HepG2 (cell line): ENCODE data around the gene SMPD2. TPM values are rescaled to one million over a fixed set of nuclear protein-coding genes. Genes with fewer than 3 reads are reported as not detected.

Experiments
- ATAC-seq: fragments of 200-7000 bp; cut with Tn5 transposase; 3 replicates; pipeline ENCODE4 v1.9.1; 2020; ENCODE audit warnings: mild to moderate bottlenecking, moderate library complexity
- BruUV-seq: library from RNA; stranded (reverse); fragments of 400-500 nt; replicated peaks from 2 replicates; lab custom pipeline; 2021; lab: Mats Ljungman, UMichigan
- CTCF ChIA-PET: fragments of 300-600 bp; formaldehyde crosslinking; extraction: SDS; loops from one replicate; lab custom pipeline; 2021; ENCODE audit warnings: low total read pairs, inconsistent platforms, low intra/inter-chr PET ratio; lab: Yijun Ruan, JAX
- POLR2A ChIA-PET: fragments of 350-600 bp; sonication (Branson Sonifier 250); formaldehyde crosslinking; loops from one replicate; lab custom pipeline; 2020; ENCODE audit warnings: antibody characterized with exemption, inconsistent platforms; lab: Yijun Ruan, JAX
- DNase-seq: peaks from one replicate; pipeline ENCODE4 v3.0.0-alpha.2; 2015; ENCODE audit warnings: low spot score
- FAIRE-seq: peaks from 3 replicates; lab custom pipeline; 2011; peaks lifted over from hg19 to GRCh38; lab: Jason Lieb, UNC
- H2AFZ ChIP-seq: one replicate; pipeline ENCODE4 v1.6.1; 2011; ENCODE audit warnings: low read length, inconsistent platforms
- H3K27ac ChIP-seq: fragments of 300-600 bp; 3 replicates; pipeline ENCODE4 v1.8.0; 2011; ENCODE audit warnings: mixed run types, mild to moderate bottlenecking, mixed read lengths, low read length, inconsistent platforms; ENCODE audit not compliant: insufficient read depth; ENCODE audit errors: extremely low read length
- H3K27me3 ChIP-seq, 2 experiments: fragments of 200-600 bp in 1 of 2; 2 replicates in 1 of 2; 3 replicates in 1 of 2; pipeline versions ENCODE4 v1.6.0 to v1.8.0; 2011; ENCODE audit warnings: low read length in 2 of 2, mild to moderate bottlenecking in 2 of 2, moderate library complexity in 2 of 2, inconsistent platforms in 1 of 2; ENCODE audit not compliant: insufficient read depth in 2 of 2, control insufficient read depth in 1 of 2
- H3K36me3 ChIP-seq, 2 experiments: fragments of 200-600 bp in 1 of 2; replicated peaks in 1 of 2; 2 replicates in 1 of 2; 3 replicates in 1 of 2; pipeline versions ENCODE4 v1.5.1 to v1.8.0; 2011; ENCODE audit warnings: low read length in 2 of 2, inconsistent platforms in 1 of 2; ENCODE audit not compliant: insufficient read depth in 2 of 2, control insufficient read depth in 1 of 2
- H3K4me1 ChIP-seq: 2 replicates; pipeline ENCODE4 v1.5.1; 2012; ENCODE audit warnings: low read length, inconsistent platforms; ENCODE audit not compliant: insufficient read depth
- H3K4me2 ChIP-seq: 2 replicates; pipeline ENCODE4 v1.6.0; 2011; ENCODE audit warnings: low read depth, low read length, inconsistent platforms
- H3K4me3 ChIP-seq, 3 experiments: fragments of 200-600 bp in 1 of 3; sonication (generic), shearing (Covaris generic) in 1 of 3; replicated peaks in 1 of 3; 2 replicates each; pipeline ENCODE4 v1.5.1; 2011 to 2016; ENCODE audit warnings: low read length in 3 of 3, inconsistent platforms in 2 of 3, low read depth in 2 of 3, mild to moderate bottlenecking in 2 of 3, control low read depth in 1 of 3, mixed read lengths in 1 of 3; ENCODE audit not compliant: insufficient read depth in 1 of 3
- H3K79me2 ChIP-seq: one replicate; pipeline ENCODE4 v1.6.1; 2011; ENCODE audit warnings: low read length, inconsistent platforms; ENCODE audit not compliant: insufficient read depth
- H3K9ac ChIP-seq: 2 replicates; pipeline ENCODE4 v1.6.0; 2011; ENCODE audit warnings: mild to moderate bottlenecking, low read depth, low read length, inconsistent platforms; ENCODE audit not compliant: insufficient read depth
- H3K9me3 ChIP-seq: 2 replicates; pipeline ENCODE4 v1.5.1; 2012; ENCODE audit warnings: mild to moderate bottlenecking, low read length
- H4K20me1 ChIP-seq: 2 replicates; pipeline ENCODE4 v1.6.0; 2011; ENCODE audit warnings: inconsistent platforms, mild to moderate bottlenecking, low read length, moderate library complexity; ENCODE audit not compliant: insufficient read depth
- CEBPB ChIP-seq: IDR thresholded peaks from 2 replicates; pipeline ENCODE4 v1.6.1; 2011; ENCODE audit warnings: low read depth, low read length, improper control_type of control experiment, borderline replicate concordance
- SIX4 ChIP-seq: sonication (generic); formaldehyde crosslinking; IDR thresholded peaks from 2 replicates; pipeline ENCODE4 v1.4.0; 2020; ENCODE audit warnings: missing genetic modification reagents
- TCF7L2 ChIP-seq: IDR thresholded peaks from 2 replicates; pipeline ENCODE4 v1.6.1; 2011; ENCODE audit warnings: mild to moderate bottlenecking, low read depth, low read length, moderate library complexity
- TFDP1 ChIP-seq: IDR thresholded peaks from 2 replicates; pipeline ENCODE4 v1.6.1; 2016; ENCODE audit warnings: missing compliant biosample characterization, missing genetic modification reagents, borderline replicate concordance
- TRIM22 ChIP-seq: fragments of 450-650 bp; IDR thresholded peaks from 2 replicates; pipeline ENCODE4 v1.6.1; 2017
- ZNF264 ChIP-seq: sonication (generic); formaldehyde crosslinking; IDR thresholded peaks from 2 replicates; pipeline ENCODE4 v1.4.0; 2020; ENCODE audit warnings: missing genetic modification reagents
- ZNF30 ChIP-seq: sonication (generic); formaldehyde crosslinking; IDR thresholded peaks from 2 replicates; pipeline ENCODE4 v1.5.0; 2020; ENCODE audit warnings: mild to moderate bottlenecking, missing genetic modification reagents
- ZNF572 ChIP-seq: sonication (generic); formaldehyde crosslinking; IDR thresholded peaks from 2 replicates; pipeline ENCODE4 v1.5.1; 2020; ENCODE audit warnings: mild to moderate bottlenecking, missing genetic modification reagents
- WGBS: methylation state at CpG from one replicate; pipeline ENCODE4 v1.1.6; 2017; ENCODE audit warnings: low lambda C conversion rate; 5-methylcytosine and 5-hydroxymethylcytosine counted together
- in situ Hi-C: cut with HindIII; loops from 2 replicates; pipeline ENCODE4 v1.10.0; 2017; ENCODE audit warnings: low pct_unique_long_range_greater_than_20kb; ENCODE audit not compliant: extremely low pct_ligation_motif_present
- intact Hi-C: fragments of 100-400 bp; cut with micrococcal nuclease; formaldehyde crosslinking; loops from one replicate; pipeline ENCODE4 v1.10.0; 2022; ENCODE audit not compliant: unreplicated experiment
- polyA plus RNA-seq, 8 experiments: library from polyadenylated mRNA; depleted of rRNA in 3 of 8; stranded (reverse) in 7 of 8; unstranded in 1 of 8; fragments of >200 nt; fragmentation: Illumina TruSeq in 4 of 8; extraction: Trizol in 4 of 8; gene quantifications; 2 replicates each; pipeline versions ENCODE4 v1.2.1 to v1.2.3, GENCODE V29; 2011 to 2016; ENCODE audit warnings: low read depth in 4 of 8, missing spikeins in 1 of 8, mixed read lengths in 1 of 8; ENCODE audit not compliant: insufficient read depth in 1 of 8
- total RNA-seq, 5 experiments: library from RNA; depleted of rRNA; stranded (reverse); fragments of >200 nt; fragmentation: Illumina TruSeq; extraction: Trizol; gene quantifications; 2 replicates each; pipeline ENCODE4 v1.2.3, GENCODE V29; 2016; ENCODE audit warnings: low read depth in 1 of 5

The SMPD2 gene
- total and polyA plus RNA-seq, 2 of the 13 experiments (the other 11 are each of a cell fraction or from before 2014, with no cell fraction given), result 5.9 to 10.6 TPM

- no peak for TF ChIP-seq TFDP1 (CRISPR knock-in tag)
- TF ChIP-seq, all 625 proteins: peak for 0
These were observed 29.5 kb upstream of the SMPD2 start (continued) for GRCh38 chr6:109411034-109411433.

- Histone ChIP-seq H3K27ac (no peak overlapping the region), H3K27me3 (no peaks in the 10 kb centered on the region), H3K36me3 (no peaks in the 10 kb centered on the region), H4K20me1 (no peaks in the 10 kb centered on the region), H3K4me1 (peaks cover 5% of the 10 kb centered on the region; the same call in 1 of the 2 replicates), H3K4me2 (no peak overlapping the region), H3K9me3 (no peaks in the 10 kb centered on the region), H2AFZ (no peak overlapping the region), H3K9ac (no peak overlapping the region), H3K4me3 (no peak overlapping the region)
- ChIA-PET POLR2A (no interaction called here), CTCF (no interaction called here)
- intact Hi-C loops (no loop called here), in situ Hi-C loops (no loop called here)
- 34% methylated on average over 4 of the region's 4 CpGs for WGBS
- no TSS peak for BruUV-seq
- no peak for DNase-seq
- FAIRE-seq, result no peak
- TF ChIP-seq ZNF572 (CRISPR knock-in tag) (no peak), CEBPB (peak; percentile 54)
- TF ChIP-seq, all 625 proteins: peak for 1
- H3K79me2 ChIP-seq, result no peaks in the 10 kb centered on the region
- ATAC-seq, result no peak
These were observed 22.9 kb upstream of the SMPD2 start for GRCh38 chr6:109417646-109418045.

GRCh38 chr6:109420751-109421150 lies 19.8 kb upstream of the SMPD2 start:
- TF ChIP-seq TRIM22 (no peak), TCF7L2 (no peak), SIX4 (CRISPR knock-in tag) (no peak), ZNF30 (CRISPR knock-in tag) (no peak), ZNF264 (CRISPR knock-in tag) (no peak)
- TF ChIP-seq, all 625 proteins: peak for 0
- H3K9ac ChIP-seq, result no peak overlapping the region
- no peak overlapping the region for H3K27ac ChIP-seq
- ATAC-seq (no peak), DNase-seq (no peak), FAIRE-seq (no peak)
- no peaks in the 10 kb centered on the region for H3K36me3 ChIP-seq
- 0% methylated on average over 1 of the region's 1 CpG for WGBS
- POLR2A ChIA-PET, result no interaction called here
- H4K20me1 ChIP-seq, result no peaks in the 10 kb centered on the region
- no peaks in the 10 kb centered on the region; a peak in 1 of 5 replicates for H3K27me3 ChIP-seq
- intact Hi-C loops (no loop called here), in situ Hi-C loops (no loop called here)
- no peak overlapping the region for H3K4me3 ChIP-seq
- H3K79me2 ChIP-seq, result no peaks in the 10 kb centered on the region
- CTCF ChIA-PET, result no interaction called here
- no peaks in the 10 kb centered on the region for H3K9me3 ChIP-seq
- no peak overlapping the region for H2AFZ ChIP-seq
- no TSS peak for BruUV-seq
- no peak overlapping the region for H3K4me2 ChIP-seq
- H3K4me1 ChIP-seq, result peaks cover 14% of the 10 kb centered on the region
